HG03064 (cell line): ENCODE measurements around the gene CEACAM4.
"Not testable (repeated sequence)": the region's sequence is repeated elsewhere in the genome, so short reads cannot be mapped to it uniquely, and the experiment has no call there.

ENCODE experiments used
- ATAC-seq: cut with Tn5 transposase; IDR thresholded peaks from one replicate; pipeline ENCODE4 v1.9.1; 2021; ENCODE audit warnings: low read depth; ENCODE audit not compliant: unreplicated experiment

Gene CEACAM4

GRCh38 chr19:41587101-41587837 lies 39.6 kb downstream of the CEACAM4 start:
- ATAC-seq = no peak

- no peak for ATAC-seq
These were observed 40.8 kb downstream of the CEACAM4 start for GRCh38 chr19:41586064-41586463.

- no peak for ATAC-seq
These were observed 41.9 kb downstream of the CEACAM4 start for GRCh38 chr19:41584931-41585330.

- no peak for ATAC-seq
These were observed 42.5 kb downstream of the CEACAM4 start for GRCh38 chr19:41584260-41584810.

GRCh38 chr19:41582577-41583182 lies 44.2 kb downstream of the CEACAM4 start:
- ATAC-seq = not testable (repeated sequence)

GRCh38 chr19:41581068-41581467 lies 45.8 kb downstream of the CEACAM4 start:
- not testable (repeated sequence) for ATAC-seq

- ATAC-seq = no peak
These were observed 48.0 kb downstream of the CEACAM4 start for GRCh38 chr19:41578886-41579285.

GRCh38 chr19:41577833-41578232 lies 49.0 kb downstream of the CEACAM4 start:
- ATAC-seq = no peak

- no peak for ATAC-seq
These were observed 49.6 kb downstream of the CEACAM4 start for GRCh38 chr19:41577144-41577830.

- no peak for ATAC-seq
These were observed 50.9 kb downstream of the CEACAM4 start, which contains the start of gene CEACAM21 for GRCh38 chr19:41575998-41576397. CEACAM21 (plus strand) TSS chr19:41576166; CDS start chr19:41576275, 109 bp downstream.

- ATAC-seq = no peak
These were observed 56.2 kb downstream of the CEACAM4 start for GRCh38 chr19:41570639-41571112.

- no peak for ATAC-seq
These were observed 56.7 kb downstream of the CEACAM4 start for GRCh38 chr19:41570179-41570578.

GRCh38 chr19:41569481-41570150 lies 57.3 kb downstream of the CEACAM4 start:
- no peak for ATAC-seq
